GM12872 (cell line): ENCODE measurements around the gene MRPL33.

Experiments used
- TF ChIP-seq, protein P1 (sequence below): IDR thresholded peaks from 3 replicates; pipeline ENCODE4 v1.5.1; 2011; ENCODE audit warnings: low read depth, mild to moderate bottlenecking, low read length, moderate library complexity; ENCODE audit not compliant: insufficient read depth

The MRPL33 gene

DNA sequence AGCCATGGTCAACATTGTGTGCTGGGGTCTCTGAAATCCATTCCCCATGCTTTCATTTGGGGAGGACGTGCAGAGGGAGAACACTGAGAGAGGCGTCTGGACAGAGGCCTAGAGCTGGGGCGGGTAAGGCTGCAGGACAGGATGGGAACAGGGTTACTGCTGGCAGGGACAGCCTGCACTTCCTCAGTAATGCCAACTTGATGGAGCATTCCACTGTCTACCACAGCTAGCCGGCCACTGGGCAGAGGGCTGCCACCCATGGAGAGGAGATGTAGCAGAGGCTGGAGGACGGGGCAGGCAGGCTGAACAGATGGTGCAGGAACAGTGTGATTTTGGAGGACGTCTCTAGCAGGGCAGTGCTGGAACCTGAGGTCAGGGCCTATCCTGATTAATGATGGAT is 29.3 kb downstream of the MRPL33 start:
- TF ChIP-seq, protein P1, sequence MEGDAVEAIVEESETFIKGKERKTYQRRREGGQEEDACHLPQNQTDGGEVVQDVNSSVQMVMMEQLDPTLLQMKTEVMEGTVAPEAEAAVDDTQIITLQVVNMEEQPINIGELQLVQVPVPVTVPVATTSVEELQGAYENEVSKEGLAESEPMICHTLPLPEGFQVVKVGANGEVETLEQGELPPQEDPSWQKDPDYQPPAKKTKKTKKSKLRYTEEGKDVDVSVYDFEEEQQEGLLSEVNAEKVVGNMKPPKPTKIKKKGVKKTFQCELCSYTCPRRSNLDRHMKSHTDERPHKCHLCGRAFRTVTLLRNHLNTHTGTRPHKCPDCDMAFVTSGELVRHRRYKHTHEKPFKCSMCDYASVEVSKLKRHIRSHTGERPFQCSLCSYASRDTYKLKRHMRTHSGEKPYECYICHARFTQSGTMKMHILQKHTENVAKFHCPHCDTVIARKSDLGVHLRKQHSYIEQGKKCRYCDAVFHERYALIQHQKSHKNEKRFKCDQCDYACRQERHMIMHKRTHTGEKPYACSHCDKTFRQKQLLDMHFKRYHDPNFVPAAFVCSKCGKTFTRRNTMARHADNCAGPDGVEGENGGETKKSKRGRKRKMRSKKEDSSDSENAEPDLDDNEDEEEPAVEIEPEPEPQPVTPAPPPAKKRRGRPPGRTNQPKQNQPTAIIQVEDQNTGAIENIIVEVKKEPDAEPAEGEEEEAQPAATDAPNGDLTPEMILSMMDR, result no peak

DNA sequence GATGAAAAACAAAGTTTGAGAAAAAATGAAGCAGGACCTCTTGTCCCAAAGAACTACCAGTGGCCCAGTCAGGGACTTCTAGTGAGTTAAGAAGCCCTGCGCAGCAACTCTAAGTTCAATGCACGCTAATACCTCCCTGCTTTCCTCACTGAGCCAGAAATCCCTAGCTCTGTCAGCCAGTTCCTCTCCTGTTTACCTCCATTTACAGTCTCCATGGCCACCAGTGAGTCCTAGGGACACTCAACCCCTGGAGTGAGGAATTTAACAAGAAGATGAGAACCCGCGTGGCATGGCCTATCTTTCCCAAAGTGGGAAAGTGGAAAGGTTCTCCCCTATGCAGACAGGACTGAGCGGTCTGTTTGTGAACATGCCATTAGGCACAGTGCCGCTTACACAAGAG is 31.0 kb downstream of the MRPL33 start:
- TF ChIP-seq, protein P1, result no peak

DNA sequence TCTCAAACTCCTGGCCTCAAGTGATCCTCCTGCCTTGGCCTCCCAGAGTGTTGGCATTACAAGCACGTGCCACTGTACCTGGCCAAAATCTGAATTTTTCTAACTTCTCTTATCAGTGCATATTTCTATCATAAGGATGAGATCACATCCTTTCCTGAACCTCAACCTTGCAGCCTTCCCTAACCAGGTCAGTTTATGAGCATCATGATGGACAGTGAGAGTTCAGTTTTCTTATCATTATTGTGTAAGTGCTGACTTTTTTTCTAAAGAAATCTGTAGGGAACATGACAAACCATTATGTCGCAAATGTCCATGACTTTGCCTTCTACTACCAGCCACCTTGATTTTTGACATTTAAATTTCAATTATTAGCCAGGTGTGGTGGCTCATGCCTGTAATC is 31.5 kb downstream of the MRPL33 start:
- TF ChIP-seq, protein P1, result no peak

DNA sequence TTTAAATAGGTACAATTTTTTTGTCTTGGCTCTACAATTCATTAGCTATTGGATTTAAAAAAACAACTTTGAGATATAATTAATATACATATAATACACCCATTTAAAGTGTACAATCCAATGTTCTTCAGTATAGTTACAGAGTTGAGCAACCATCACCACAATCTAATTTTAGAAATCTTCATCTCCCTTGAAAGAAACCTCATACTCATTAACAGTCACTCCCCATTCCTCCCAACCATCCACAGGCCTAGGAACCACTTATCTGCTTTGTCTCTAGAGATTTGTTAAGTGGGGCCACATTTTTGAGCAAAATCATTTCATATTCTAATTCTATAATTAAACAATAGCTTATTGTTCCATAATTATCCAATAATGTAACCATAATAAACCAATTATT is 32.6 kb downstream of the MRPL33 start:
- TF ChIP-seq, protein P1, result no peak

DNA sequence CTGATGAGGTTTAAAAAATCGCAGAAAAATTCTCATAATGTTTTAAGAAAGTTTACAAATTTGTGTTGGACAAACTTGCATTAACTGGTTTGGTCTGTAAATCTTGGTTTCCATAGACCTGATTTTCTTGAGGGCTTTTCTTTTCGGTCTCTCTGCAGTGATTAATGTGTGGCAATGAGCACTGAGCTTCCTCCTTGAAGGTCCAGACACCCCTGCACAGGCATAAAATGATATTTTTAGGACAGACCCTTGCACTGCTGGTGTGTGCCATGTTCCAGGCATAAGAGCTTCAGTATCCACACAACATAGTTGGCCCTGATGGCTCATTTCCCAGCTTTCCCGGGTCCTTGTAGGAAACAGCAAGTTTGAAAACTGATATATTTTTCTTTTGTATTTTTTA is 33.7 kb downstream of the MRPL33 start:
- TF ChIP-seq, protein P1, result no peak

DNA sequence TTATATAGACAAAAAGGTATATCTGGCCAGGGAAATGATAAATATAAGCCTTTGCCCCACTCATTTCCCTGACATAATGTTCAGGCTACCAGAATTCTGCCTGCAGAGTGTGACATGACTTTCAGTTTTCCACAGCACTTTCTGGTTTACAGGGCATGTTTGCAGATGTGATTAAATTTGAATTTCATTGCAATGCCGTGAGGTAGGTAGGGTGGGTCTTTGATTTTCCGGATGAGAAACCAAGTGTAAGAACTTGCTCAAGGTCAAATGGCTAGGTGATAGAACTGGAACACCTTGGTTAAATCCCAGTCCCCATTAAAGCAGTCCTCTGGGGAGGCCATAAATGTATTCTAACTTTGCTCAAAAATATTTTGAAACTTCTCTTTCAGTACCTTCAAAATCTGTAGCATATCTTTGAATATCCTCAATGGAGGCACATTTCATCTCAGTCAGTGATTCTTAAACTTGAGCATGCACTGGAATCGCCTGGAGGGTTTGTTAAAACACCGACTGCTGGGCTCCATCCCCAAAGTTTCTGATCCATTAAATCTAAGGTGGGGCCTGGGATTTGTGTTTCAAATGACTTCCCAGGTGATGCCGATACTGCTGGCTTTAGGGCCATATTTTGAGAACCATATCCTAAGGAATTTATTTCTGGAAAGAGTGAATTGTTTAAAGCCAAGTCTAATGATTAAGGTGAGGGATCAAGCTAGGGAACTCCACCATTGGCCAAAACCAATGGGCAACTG is 35.0 kb downstream of the MRPL33 start:
- TF ChIP-seq, protein P1, result no peak

DNA sequence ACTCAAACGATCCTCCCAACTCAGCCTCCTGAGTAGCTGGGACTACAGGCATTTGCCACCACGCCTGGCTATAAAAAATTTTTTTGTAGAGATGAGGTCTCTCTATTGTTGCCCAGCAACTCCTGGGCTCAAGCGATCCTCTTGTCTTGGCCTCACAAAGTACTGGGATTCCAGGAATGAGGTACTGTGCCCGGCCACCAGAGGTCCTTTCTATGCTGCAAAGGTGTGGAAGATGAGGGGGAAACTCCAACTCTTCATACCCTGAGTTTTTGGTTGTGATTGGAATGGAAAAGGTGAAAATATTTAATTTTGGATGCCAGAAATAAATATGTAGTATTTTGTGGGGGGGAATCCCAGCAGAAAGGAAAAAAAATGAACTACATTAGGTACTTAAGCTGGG is 36.0 kb downstream of the MRPL33 start:
- TF ChIP-seq, protein P1, result peak; percentile 52; the same call in 2 of the 3 replicates

DNA sequence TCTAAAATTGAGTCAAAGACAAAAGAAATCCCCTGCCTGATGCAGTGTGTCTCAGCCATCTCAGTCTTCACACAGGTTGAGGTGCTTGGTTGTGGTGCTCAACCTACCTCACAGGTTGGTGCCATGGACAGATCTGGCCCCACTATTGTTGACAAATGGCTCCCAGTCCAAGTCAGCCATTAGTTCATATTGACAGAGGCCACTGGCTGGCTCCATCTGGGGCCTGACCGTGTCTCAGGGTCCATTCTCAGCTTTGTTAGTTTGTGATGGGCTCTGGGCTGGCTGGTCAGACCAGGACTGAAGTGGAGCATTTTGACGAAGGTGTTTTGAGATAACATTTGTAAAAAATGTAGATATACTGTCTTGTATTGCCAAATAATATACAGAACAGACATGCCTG is 36.9 kb downstream of the MRPL33 start:
- TF ChIP-seq, protein P1, result no peak
